GM19035 (cell line): ENCODE results near the gene CEP20.
"Not testable (repeated sequence)": the region's sequence is repeated elsewhere in the genome, so short reads cannot be mapped to it uniquely, and the experiment has no call there.

ENCODE experiments used
- ATAC-seq: cut with Tn5 transposase; IDR thresholded peaks from one replicate; pipeline ENCODE4 v1.9.1; 2021; ENCODE audit not compliant: unreplicated experiment

Gene CEP20, protein sequence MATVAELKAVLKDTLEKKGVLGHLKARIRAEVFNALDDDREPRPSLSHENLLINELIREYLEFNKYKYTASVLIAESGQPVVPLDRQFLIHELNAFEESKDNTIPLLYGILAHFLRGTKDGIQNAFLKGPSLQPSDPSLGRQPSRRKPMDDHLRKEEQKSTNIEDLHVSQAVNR

DNA sequence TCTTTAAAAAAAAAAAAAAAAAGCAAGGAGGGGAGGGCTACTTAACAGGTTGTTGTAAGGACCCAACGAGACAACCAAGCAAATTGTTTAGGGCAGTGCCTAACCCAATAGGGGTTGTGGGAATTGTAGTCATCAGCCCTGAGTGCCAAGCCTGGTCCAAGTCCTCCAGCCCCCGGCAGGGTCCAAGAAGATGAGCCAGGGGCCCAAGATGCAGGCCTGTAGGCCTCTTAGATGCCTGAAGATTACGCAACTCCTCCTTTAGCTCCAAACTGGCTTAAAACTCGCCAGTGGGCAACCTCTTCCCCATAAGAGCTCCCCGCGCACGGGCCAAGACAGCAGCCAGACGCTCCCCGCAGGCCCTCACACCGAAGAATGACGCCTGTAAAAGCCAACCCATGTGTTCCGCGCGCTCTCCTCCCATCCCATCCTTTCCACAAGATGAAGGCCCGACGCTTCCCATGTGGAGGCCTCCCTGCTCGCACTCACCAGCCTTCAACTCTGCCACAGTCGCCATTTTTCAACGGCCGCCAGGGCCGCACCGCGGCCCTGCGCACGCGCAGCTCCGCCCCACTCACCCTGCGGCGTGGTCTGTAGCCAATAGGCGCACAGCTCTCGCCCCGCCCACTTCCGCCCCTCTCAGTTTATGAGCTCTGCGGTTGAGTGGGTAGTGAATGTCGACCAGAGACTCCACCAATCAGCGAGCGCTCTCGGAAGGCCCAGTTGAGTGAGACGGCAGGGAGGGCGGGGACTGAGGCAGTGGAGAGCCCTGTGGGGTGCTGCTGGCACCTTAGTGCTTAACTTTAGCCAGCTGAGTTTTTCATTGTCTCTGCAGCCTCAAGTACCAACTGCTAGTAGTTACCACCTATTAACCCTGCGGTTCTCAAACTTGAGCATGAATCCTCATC is at the start of gene CEP20:
Gene CEP20 (minus strand): TSS at position 532 of the 905 bp plus-strand sequence. CDS start 18 bp downstream, at position 514.
- ATAC-seq: peak; percentile 97

DNA sequence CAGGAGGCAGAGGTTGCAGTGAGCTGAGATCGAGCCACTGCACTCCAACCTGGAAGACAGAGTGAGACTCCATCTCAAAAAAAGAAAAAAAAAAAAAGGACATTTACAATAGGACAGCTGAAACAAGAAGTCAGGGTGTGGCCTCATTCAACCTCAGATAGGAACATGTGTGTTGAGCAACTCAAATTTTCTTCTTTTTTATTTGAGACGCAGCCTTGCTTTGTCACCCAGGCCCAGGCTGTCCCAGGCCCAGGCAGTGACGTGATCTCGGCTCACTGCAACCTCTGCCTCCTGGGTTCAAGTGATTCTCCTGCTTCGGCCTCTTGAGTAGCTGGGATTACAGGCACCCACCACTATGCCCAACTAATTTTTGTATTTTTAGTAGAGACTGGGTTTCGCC is 48.4 kb upstream of the CEP20 start:
- not testable (repeated sequence) for ATAC-seq

DNA sequence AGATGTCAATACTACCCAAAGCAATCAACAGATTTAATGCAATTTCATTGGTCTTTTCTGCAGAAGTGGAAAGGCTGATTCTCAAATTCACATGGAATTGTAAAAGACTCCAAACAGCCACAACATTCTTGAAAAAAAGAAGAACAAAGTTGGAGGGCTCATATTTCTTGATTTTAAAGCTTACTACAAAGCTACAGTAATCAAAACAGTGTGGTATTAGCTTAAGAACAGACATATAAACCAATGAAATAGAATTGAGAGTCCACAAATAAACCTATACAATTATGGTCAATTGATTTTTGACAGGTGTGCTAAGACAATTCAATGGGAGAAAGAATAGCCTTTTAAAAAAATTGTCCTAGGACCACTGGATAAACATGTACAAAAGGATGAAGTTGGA is 46.6 kb upstream of the CEP20 start:
- ATAC-seq: no peak

DNA sequence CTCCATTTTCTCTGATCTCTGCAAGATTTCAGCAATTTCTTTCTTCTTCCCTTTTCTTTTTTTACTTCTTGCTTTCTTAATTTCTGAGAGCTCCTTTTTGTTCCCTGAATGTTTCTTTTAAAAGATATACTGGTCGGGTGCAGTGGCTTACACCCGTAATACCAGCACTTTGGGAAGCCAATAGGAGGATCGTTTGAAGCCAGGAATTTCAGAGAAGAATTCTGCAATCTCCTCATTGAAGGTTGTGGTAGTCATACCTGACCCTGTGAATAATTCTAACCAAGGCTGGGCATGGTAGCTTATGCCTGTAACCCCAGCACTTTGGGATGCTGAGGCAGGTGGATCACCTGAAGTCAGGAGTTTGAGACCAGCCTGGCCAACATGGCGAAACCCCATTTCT is 45.4 kb upstream of the CEP20 start:
- no peak for ATAC-seq

DNA sequence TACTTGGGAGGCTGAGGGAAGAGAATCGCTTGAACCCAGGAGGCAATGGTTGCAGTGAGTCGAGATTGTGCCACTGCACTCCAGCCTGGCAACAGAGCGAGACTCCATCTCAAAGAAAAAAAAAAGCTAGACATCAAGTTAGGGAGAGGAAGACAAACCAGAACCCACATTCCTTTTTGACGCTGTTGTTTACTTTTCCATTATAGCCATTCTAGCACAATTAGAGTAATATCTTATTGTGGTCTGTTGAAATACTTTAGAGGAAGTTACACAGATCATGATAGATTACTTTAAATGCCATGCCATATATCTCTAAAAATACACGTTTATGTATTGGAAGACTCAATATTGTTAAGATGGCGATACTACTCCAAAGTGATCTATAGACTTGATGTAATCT is 44.5 kb upstream of the CEP20 start:
- no peak for ATAC-seq

DNA sequence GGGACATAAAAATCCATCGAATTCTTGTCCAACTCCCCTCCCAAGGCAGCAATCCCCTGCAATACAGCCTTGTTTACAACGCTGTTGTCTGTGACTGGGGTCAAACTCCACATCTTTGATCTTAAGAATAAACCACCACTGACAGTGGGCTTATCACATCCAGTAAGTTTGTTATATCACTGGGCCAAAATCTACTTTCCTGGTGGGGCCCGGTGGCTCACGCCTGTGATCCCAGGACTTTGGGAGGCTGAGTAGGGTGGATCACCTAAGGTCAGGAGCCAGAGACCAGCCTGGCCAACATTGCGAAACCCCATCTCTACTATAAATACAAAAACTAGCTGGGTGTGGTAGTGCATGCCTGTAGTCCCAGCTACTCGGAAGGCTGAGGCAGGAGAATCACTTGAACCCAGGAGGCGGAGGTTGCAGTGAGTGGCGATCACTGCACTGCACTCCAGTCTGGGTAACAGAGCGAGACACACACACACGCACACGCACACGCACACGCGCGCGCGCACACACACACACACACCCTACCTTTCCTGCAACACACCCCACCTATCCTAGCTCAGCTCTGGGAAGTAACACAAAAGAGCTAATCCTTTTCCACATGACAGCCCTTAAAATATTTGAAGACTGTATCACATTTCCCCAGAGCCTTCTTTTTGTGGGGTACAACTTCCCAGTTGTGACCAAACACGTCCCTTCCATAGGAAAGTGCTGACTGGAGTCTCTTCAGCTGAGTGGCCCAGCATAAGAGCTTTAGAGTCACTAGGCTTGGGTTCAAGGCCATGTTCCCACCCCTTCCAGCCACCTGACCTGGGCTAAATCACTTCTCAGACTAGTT is 40.1 kb upstream of the CEP20 start:
- ATAC-seq: no peak

DNA sequence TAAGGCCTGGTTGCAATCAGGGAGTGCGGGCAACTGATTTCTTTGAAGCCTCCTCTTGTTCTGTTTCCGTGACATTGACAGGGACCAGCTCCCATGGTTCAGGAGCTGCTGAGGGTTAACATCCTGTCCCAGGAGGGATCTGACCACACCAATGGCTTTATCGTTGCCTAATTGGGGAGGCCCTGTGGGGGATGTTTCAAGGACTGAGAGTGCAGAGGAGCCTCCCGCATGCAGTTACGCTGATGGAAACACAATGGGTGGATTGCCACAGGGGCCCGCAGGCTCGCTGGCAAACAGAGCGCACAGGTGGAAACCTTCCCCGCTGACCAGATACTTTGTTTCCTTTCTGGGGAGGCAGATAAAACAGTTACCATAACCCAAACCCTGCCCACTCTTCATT is 37.2 kb upstream of the CEP20 start:
- ATAC-seq: no peak

DNA sequence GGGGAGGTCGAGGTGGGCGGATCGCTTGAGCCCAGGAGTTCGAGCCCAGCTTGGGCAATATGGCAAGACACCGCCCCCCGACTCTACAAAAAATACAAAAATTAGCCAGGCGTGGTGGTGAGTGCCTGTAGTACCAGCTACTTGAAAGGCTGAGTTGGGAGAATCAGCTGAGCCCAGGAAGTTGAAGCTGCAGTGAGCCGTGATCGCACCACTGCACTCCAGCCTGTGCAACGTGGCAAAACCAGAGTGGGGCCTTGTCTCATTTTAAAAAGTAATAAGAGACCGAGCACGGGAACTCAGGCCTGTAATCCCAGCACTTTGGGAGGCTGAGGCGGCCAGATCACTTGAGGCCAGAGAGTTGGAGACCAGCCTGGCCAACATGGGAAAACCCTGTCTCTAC is 36.6 kb upstream of the CEP20 start:
- no peak for ATAC-seq

DNA sequence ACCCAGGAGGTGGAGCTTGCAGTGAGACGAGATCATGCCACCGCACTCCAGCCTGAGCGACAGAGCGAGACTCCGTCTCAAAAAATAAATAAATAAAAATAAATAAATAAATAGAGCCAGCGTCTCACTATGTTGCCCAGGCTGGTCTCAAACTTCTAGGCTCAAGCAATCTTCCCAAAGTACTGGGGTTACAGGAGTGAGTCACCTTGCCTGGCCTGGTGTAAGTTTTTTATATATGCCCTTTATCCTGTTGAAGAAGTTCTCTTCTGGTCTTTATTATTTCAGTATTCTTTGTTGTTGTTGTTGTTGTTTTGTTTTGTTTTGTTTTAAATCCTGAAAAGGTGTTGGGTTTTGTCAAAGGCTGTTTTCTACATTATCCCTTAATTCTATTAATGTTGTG is 30.9 kb upstream of the CEP20 start:
- ATAC-seq: no peak

DNA sequence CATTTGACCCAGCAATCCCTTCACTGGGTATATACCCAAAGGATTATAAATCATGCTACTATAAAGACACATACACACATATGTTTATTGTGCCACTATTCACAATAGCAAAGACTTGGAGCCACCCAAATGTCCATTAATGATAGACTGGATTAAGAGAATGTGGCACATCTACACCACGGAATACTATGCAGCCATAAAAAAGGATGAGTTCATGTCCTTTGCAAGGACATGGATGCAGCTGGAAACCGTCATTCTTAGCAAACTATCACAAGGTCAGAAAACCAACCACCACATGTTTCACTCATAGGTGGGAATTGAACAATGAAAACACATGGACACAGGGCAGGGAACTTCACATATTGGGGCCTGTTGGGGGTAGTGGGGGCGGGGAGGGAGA is 29.9 kb upstream of the CEP20 start:
- ATAC-seq: not testable (repeated sequence)

DNA sequence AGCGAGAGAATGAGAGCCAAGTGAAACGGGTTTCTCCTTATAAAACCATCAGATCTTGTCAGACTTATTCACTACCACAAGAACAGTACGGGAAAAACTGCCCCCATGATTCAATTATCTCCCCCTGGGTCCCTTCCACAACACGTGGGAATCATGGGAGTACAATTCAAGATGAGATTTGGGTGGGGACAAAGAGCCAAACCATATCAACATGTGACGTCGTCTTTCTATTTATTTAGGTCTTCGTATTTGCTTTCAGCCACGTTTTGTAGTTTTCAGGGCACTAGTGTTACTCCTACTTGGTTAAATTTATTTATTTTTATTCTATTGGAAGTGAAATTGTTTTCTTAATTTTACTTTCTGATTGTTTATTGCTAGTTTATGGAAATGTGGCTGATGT is 27.9 kb upstream of the CEP20 start:
- no peak for ATAC-seq

DNA sequence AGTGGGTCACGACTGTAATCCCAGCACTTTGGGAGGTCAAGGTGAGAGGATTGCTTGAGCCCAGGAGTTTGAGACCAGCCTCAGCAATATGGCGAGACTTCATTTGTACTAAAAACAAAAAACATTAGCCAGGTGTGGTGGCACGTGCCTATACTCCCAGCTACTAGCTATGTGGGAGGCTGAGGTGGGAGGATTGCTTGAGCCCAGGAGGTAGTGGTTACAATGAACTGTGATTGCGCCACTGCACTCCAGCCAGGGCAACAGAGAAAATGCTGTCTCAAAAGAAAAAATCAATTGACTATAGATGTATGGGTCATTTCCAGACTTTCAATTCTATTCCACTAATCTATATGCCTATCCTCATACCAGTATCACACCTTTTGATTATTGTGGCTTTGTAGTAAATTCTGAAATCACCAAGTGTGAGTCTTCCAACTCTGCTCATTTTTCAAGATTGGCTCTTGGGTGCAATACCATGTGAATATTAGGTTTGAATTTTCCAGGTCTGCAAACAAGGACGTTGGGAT is 27.2 kb upstream of the CEP20 start:
- no peak for ATAC-seq

DNA sequence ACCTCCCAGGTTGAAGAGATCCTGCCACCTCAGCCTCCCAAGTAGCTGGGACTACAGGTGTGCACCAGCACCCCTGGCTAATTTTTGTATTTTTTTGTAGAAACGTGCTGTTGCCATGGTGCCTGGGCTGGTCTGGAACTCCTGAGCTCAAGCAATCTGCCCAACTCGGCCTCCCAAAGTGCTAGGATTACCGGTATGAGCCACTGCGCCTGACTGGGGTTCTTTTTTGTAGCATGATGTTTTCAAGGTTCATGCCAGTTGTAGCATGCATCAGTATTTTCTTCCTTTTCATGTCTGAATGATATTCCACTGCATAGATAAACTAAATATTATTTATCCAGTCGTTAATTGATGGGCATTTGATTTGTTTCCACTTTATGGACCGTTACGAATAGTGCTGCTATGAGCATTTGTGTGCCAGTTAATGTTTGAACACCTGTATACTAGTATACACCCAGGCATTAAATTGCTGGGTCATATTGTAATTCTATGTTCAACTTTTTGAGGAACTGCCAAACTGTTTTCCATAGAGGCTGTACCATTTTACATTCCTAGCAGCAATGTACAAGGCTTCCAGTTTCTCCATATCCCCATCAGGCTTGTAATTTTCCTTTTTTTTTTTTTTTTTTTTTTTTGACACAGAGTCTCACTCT is 24.8 kb upstream of the CEP20 start:
- no peak for ATAC-seq

DNA sequence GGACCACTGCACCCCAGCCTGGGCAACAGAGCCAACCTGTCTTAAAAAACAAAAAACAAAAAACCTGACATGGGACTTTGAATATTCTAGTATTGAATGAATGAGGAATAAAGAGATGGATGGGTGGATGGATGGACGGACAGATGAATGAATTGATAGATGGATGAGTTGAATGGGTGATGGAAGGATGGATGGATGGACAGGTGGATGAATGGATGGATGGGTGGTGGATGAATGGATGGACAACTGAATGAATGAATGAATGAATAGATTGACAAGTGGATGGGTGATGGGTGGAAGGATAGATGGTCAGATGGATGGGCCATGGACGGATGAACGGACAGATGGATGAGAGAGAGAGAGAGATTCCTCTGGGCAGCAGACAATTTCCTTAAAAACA is 22.8 kb upstream of the CEP20 start:
- no peak for ATAC-seq

DNA sequence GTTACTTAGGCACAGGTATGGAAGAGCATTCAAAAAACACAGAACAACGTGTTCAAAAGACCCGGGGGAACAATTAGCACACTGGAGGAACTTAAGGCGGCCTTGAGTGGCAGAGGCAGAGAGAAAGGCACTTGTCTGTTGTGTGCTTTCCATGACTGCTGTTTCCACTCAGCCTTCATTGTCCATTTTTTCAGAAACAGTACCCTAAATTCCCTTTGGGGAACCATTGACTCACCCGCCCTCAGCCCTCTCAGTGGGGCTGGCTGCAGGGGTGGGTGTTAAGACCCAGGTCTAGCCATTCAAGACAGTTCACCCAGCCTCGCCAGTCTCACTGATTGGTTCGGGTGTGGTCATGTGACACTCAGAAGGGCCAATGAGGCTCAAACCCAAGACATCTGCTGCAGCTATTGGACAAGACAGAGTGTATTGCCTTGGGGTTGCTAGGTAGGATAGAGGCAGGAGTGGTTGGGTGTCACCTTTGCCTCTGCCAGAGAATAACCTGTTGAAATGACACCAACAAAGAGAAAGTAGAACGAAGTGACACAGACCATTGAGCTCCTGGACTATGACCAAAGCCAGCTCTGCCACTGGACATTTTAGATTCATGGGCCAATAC is 19.6 kb upstream of the CEP20 start:
- peak; percentile 99 for ATAC-seq

DNA sequence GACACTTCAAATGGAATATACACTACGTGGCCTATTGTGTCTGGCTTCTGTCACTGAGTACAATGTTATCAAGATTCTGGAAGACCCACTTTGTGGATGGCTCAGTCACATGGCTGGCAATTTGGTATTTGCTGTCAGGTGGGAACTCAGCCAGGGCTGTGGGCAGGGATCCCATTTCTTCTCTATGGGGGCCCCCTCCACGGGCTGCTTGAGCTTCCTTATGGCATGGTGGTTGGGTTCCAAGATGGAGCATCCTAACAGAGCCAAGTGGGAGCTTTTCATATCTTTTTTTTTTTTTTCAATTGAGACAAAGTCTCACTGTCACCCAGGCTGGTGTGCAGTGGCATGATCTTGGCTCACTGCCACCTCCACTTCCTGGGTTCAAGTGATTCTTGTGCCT is 18.0 kb upstream of the CEP20 start:
- no peak for ATAC-seq

DNA sequence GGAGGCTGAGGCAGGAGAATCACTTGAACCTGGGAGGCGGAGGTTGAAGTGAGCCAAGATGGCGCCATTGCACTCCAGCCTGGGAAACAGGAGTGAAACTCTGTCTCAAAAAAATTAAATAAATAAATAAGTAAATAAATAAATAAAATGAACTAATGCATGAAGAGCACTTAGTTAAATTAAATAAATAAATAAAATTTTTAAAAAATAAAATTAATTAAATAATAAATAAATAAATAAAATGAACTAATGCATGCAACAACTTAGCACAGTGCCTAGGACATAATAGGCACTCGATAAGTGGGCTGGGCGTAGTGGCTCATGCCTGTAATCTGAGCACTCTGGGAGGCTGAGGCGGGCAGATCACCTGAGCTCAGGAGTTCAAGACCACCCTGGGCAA is 15.6 kb upstream of the CEP20 start:
- ATAC-seq: no peak

DNA sequence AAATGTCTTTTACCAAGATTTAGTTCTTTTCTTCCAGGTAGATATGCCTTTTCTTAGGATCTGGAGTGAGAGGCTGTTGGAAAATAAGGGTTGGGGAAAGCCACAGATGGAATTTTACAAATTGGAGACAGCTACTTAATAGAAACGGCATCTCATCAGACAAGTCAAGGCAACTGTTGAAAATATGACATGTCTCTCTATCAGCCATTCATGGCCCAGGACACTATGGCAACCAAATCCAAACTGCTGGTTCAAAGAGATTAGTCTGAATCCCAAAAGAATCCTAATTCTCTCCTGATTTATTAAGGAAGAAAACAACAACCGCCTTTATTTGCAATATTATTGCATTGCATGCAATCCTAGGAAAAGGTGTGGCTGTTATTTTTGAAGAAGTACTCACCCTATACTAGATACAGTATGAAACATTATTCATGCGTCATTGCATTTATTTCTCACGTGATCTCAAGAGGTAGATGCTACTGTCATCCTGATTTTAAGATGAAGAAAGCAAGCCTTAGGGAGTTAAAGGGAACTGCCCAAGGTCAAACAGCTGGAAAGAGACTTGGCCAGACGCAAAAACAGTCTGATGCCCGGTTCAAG is 12.6 kb upstream of the CEP20 start:
- no peak for ATAC-seq

DNA sequence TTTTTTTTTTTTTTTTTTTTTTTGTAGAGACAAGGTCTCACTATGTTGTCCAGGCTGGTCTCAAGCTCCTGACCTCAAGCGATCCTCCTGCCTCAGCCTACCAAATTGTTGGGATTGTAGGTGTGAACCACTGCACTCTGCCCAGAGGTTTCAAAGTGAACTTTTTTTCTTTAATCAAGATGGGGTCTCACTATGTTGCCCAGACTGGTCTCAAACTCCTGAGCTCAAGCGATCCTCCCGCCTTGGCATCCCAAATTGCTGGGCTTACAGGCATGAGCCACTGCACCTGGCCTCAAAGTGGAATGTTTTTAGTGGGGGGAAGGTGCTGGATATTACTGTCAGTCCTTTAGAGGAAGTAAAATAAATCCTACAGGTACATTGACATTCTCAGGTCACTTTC is 12.0 kb upstream of the CEP20 start:
- no peak for ATAC-seq

DNA sequence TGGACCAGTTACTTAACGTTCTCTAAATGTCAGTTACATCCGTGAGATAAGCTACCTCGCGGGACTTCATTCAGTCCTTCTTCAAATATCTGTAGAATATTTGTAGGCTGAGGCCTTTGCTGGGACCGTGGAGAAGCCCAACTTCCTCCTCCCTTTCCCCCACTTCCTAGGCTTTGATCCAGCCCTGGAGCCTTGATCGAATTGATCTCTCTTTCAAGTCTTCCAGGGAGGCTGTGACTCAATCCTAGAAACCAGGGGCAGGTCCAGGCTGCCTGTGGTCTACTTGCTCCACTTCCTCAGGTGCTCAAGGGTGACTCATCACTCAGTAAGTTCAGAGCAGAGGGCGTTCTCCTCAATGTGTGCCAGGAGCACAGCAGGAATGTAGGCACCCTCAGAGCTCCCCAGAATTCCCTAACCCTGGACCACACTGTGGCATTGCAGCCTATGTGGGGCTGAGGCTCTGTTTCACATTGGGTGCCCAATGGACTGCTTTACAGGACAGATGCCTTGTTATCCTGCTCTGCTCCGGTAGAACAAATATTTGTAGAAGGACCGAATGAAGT is 11.2 kb upstream of the CEP20 start:
- peak; percentile 62 for ATAC-seq
